ENCODE results near the gene ELAPOR2.

Gene ELAPOR2

DNA sequence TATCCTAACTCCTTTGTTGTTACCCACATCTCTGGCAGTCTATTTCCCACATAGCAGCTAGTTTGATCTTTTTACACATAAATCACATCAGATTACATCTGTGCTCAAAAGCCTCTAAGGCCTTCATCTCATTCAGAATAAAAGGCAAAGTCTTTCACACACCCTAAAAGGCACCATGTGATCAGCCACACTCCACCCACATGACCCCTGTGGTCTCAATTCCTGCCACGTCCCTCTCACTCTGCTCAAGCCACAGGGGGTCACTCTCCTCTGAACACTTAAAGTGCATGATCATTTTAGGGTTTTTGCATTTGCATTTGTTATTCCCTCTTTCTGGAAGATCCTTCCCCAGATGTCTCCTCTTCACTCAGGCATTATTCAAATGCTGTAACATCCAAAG is 30.8 kb downstream of the ELAPOR2 start:
- TF ChIP-seq, protein P1, sequence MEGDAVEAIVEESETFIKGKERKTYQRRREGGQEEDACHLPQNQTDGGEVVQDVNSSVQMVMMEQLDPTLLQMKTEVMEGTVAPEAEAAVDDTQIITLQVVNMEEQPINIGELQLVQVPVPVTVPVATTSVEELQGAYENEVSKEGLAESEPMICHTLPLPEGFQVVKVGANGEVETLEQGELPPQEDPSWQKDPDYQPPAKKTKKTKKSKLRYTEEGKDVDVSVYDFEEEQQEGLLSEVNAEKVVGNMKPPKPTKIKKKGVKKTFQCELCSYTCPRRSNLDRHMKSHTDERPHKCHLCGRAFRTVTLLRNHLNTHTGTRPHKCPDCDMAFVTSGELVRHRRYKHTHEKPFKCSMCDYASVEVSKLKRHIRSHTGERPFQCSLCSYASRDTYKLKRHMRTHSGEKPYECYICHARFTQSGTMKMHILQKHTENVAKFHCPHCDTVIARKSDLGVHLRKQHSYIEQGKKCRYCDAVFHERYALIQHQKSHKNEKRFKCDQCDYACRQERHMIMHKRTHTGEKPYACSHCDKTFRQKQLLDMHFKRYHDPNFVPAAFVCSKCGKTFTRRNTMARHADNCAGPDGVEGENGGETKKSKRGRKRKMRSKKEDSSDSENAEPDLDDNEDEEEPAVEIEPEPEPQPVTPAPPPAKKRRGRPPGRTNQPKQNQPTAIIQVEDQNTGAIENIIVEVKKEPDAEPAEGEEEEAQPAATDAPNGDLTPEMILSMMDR (IDR thresholded peaks at IDR 0.05; ENCODE audit: low read depth, low read length, missing control alignments): no peak
- DNase-seq (ENCODE audit: low read depth): no peak
- in situ Hi-C loops (cut with HindIII; ENCODE audit: low sequenced_read_pairs): no loop called here
- no peak overlapping the region for H3K4me3 ChIP-seq (ENCODE audit: low read depth, low read length)

DNA sequence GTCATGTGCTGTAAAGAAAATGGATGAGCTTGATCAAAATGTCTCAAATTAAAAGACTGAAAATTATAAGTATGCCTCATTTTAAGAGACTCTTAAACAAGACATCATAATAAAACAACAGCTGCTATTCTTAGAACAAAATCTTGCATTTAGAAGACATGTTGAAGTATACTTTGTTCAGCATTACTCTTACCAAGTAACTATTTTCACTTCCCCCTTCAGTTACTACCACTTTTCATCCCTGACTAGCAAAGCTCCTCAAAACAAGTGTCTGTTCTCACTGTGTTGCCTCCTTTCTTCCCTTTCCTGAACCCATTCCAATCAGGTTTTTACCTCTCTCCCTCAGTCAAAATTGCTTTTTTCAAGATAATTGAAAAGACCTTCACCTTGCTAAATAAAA is 31.6 kb downstream of the ELAPOR2 start:
- H3K4me3 ChIP-seq (ENCODE audit: low read depth, low read length): no peak overlapping the region
- DNase-seq (ENCODE audit: low read depth): no peak
- in situ Hi-C loops (cut with HindIII; ENCODE audit: low sequenced_read_pairs): no loop called here
- TF ChIP-seq, protein P1 (IDR thresholded peaks at IDR 0.05; ENCODE audit: low read depth, low read length, missing control alignments): no peak

DNA sequence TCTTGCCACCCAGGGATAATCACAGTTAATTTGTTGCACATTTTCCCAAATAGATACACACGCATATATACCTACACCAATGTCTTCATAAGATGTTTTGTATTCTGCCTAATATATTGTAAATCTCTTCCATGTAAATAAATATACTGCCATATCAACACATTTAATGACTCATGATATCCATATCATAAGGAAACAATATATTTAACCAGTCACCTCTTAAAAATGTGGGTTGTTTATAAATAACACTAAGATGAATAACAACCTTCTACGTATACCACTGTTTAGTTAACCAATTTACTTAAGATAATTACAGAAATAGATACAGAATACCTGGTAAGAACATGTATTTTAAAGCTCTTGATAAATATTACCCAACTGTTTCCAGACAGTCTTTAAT is 38.2 kb downstream of the ELAPOR2 start:
- DNase-seq (ENCODE audit: low read depth): no peak
- no peak overlapping the region for H3K4me3 ChIP-seq (ENCODE audit: low read depth, low read length)
- in situ Hi-C loops (cut with HindIII; ENCODE audit: low sequenced_read_pairs): no loop called here
- TF ChIP-seq, protein P1 (IDR thresholded peaks at IDR 0.05; ENCODE audit: low read depth, low read length, missing control alignments): no peak

DNA sequence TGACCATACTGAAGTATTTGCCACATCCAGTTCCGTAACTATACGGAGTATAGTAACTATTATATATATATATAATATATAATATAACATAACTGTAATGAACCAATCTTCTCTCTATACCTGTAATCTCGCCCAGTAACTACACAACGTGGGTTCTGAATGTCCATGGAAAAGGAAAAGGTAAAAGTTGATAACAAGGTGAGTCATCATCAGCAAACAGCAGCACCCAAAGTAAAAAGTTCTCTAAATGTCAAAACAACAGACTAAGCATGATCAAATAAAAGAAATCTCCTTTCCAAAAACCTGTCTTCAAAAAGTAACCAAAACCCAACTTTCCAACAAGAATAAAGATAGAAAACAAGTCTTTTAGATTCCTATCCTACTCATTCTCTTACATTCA is 42.8 kb downstream of the ELAPOR2 start:
- H3K4me3 ChIP-seq (ENCODE audit: low read depth, low read length): no peak overlapping the region
- TF ChIP-seq, protein P1 (IDR thresholded peaks at IDR 0.05; ENCODE audit: low read depth, low read length, missing control alignments): no peak
- in situ Hi-C loops (cut with HindIII; ENCODE audit: low sequenced_read_pairs): no loop called here
- no peak for DNase-seq (ENCODE audit: low read depth)

DNA sequence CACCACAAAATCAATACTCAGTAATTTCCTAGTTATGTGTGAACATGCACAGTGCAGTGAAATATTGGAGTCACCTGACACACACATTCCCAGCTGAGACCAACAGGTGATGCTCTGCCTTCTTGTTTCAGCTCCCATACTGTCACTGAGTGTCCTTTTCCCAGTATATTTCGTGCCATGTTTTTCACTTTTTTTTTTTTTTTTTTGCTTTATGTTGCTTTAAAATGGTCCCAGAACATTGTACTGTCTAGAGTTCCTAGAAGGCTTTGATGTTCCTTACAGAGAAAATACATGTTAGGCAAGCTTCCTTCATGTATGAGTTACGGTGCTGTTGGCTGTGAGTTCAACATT is 45.6 kb downstream of the ELAPOR2 start:
- no peak for DNase-seq (ENCODE audit: low read depth)
- in situ Hi-C loops (cut with HindIII; ENCODE audit: low sequenced_read_pairs): no loop called here
- no peak overlapping the region for H3K4me3 ChIP-seq (ENCODE audit: low read depth, low read length)
- TF ChIP-seq, protein P1 (IDR thresholded peaks at IDR 0.05; ENCODE audit: low read depth, low read length, missing control alignments): no peak

DNA sequence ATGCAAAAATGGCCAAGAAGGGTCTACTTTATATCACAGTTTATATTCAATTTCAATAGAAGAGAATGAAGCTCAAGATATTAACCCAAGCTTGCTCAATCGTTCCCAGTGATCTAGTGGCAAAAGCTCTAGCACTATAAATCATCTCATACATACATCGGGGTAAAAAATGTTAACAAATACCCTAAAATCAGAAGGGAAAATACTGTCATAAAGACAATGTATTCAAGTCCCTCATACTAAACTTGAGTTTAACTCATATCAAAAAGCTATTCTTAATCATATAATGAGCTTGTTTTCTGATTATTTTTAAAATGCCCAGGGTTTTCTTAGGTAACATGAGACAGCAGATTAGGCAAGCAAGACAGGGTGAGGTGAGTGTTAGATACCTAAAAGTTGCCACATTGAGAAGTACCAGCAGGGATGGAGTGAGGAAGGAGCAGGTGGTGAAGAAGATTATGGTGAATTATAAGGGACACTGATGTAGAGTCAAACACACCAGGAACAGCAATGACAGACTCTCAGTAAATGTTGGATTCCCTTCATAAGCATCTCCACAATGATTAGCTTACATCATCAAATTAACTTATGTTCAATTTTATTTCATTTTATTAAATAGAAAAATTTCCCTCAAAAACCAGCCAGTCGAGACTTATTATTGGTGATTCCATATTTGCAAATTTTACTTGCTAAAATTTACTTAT is 46.2 kb downstream of the ELAPOR2 start:
- no peak for DNase-seq (ENCODE audit: low read depth)
- TF ChIP-seq, protein P1 (IDR thresholded peaks at IDR 0.05; ENCODE audit: low read depth, low read length, missing control alignments): no peak
- in situ Hi-C loops (cut with HindIII; ENCODE audit: low sequenced_read_pairs): no loop called here
- no peak overlapping the region for H3K4me3 ChIP-seq (ENCODE audit: low read depth, low read length)

All from astrocyte of the cerebellum (primary cell).